Dermis blood vessel endothelial cell (primary cell): Measurements from ENCODE around the gene FAM168A. TPM values are rescaled to one million over a fixed set of nuclear protein-coding genes. Genes with fewer than 3 reads are reported as not detected.

Experiments
- DNase-seq: peaks from one replicate; pipeline ENCODE4 v3.0.0; 2010
- total RNA-seq: library from RNA; depleted of rRNA; stranded (reverse); fragments of >200 nt; gene quantifications from 2 replicates; pipeline ENCODE4 v1.2.3, GENCODE V29; 2014

FAM168A gene
- total RNA-seq, 1 donor from 2014 or later: 12.1 TPM

GRCh38 chr11:73554671-73555320, 43.1 kb downstream of the FAM168A start:
- no peak for DNase-seq

GRCh38 chr11:73553266-73553665, 44.6 kb downstream of the FAM168A start:
- no peak for DNase-seq

GRCh38 chr11:73551677-73552076, 46.2 kb downstream of the FAM168A start:
- DNase-seq: no peak

- no peak for DNase-seq
Measured at GRCh38 chr11:73549376-73549775, 48.5 kb downstream of the FAM168A start.

GRCh38 chr11:73547706-73548595, 50.0 kb downstream of the FAM168A start:
- DNase-seq: no peak

GRCh38 chr11:73542175-73542574, 55.7 kb downstream of the FAM168A start:
- no peak for DNase-seq

GRCh38 chr11:73539506-73540084, 58.3 kb downstream of the FAM168A start:
- no peak for DNase-seq

- DNase-seq: peak; percentile 50
Measured at GRCh38 chr11:73538381-73538872, 59.5 kb downstream of the FAM168A start.

GRCh38 chr11:73537969-73538368, 59.9 kb downstream of the FAM168A start:
- DNase-seq: no peak

GRCh38 chr11:73536961-73537360, 61.0 kb downstream of the FAM168A start:
- no peak for DNase-seq

- no peak for DNase-seq
Measured at GRCh38 chr11:73532310-73532709, 65.6 kb downstream of the FAM168A start.

- DNase-seq: no peak
Measured at GRCh38 chr11:73531386-73531785, 66.5 kb downstream of the FAM168A start.

- DNase-seq: no peak
Measured at GRCh38 chr11:73530109-73530508, 67.8 kb downstream of the FAM168A start.

- no peak for DNase-seq
Measured at GRCh38 chr11:73529204-73529530, 68.7 kb downstream of the FAM168A start.

GRCh38 chr11:73528483-73529203, 69.3 kb downstream of the FAM168A start:
- peak; percentile 14 for DNase-seq

- no peak for DNase-seq
Measured at GRCh38 chr11:73528013-73528412, 69.9 kb downstream of the FAM168A start.

GRCh38 chr11:73525611-73526010, 72.3 kb downstream of the FAM168A start:
- DNase-seq: no peak

- no peak for DNase-seq
Measured at GRCh38 chr11:73524774-73525173, 73.1 kb downstream of the FAM168A start.

- DNase-seq: peak; percentile 63
Measured at GRCh38 chr11:73521621-73522020, 76.3 kb downstream of the FAM168A start.

- DNase-seq: peak; percentile 88
Measured at GRCh38 chr11:73520353-73521061, 77.4 kb downstream of the FAM168A start.

- DNase-seq: no peak
Measured at GRCh38 chr11:73519266-73519665, 78.6 kb downstream of the FAM168A start.

- no peak for DNase-seq
Measured at GRCh38 chr11:73518195-73518594, 79.7 kb downstream of the FAM168A start.
